Mesendoderm (in vitro differentiated cells): Measurements from ENCODE around the gene PIK3R3.

Experiments
- DNase-seq: peaks from one replicate; pipeline ENCODE4 v3.0.0; 2013
- H2AK5ac ChIP-seq: 2 replicates; pipeline ENCODE4 v1.6.1; 2013; ENCODE audit warnings: low read length, inconsistent platforms
- H2BK120ac ChIP-seq: 2 replicates; pipeline ENCODE4 v1.6.1; 2013; ENCODE audit warnings: low read depth, mild to moderate bottlenecking, low read length, moderate library complexity, mixed read lengths
- H2BK15ac ChIP-seq: replicated peaks from 2 replicates; pipeline ENCODE4 v1.6.1; 2013; ENCODE audit warnings: low read depth, mild to moderate bottlenecking, moderate library complexity
- H2BK5ac ChIP-seq: 2 replicates; pipeline ENCODE4 v1.6.1; 2013; ENCODE audit warnings: low read length, inconsistent platforms
- H3K18ac ChIP-seq: 2 replicates; pipeline ENCODE4 v1.6.1; 2013; ENCODE audit warnings: mild to moderate bottlenecking, low read length, mixed read lengths
- H3K23ac ChIP-seq: one replicate; pipeline ENCODE4 v1.6.1; 2013; ENCODE audit warnings: low read length
- H3K27ac ChIP-seq: 2 replicates; pipeline ENCODE4 v1.5.1; 2013; ENCODE audit warnings: low read depth, mild to moderate bottlenecking, inconsistent platforms, low read length, moderate library complexity
- H3K27me3 ChIP-seq: 2 replicates; pipeline ENCODE4 v1.6.1; 2013; ENCODE audit warnings: low read length, control low read depth, mild to moderate bottlenecking, inconsistent platforms; ENCODE audit not compliant: insufficient read depth, poor library complexity
- H3K36me3 ChIP-seq: 2 replicates; pipeline ENCODE4 v1.6.1; 2013; ENCODE audit warnings: low read length, inconsistent platforms; ENCODE audit not compliant: control insufficient read depth, insufficient read depth
- H3K4ac ChIP-seq: one replicate; pipeline ENCODE4 v1.6.1; 2013; ENCODE audit warnings: low read depth, mild to moderate bottlenecking, low read length, moderate library complexity
- H3K4me1 ChIP-seq: 2 replicates; pipeline ENCODE4 v1.6.1; 2013; ENCODE audit warnings: low read depth, low read length, inconsistent platforms; ENCODE audit not compliant: control insufficient read depth
- H3K4me2 ChIP-seq: 2 replicates; pipeline ENCODE4 v1.6.1; 2013; ENCODE audit warnings: low read length
- H3K4me3 ChIP-seq: 2 replicates; pipeline ENCODE4 v1.5.1; 2013; ENCODE audit warnings: mild to moderate bottlenecking, low read length
- H3K56ac ChIP-seq: one replicate; pipeline ENCODE4 v1.6.1; 2013; ENCODE audit warnings: low read length
- H3K79me1 ChIP-seq: 2 replicates; pipeline ENCODE4 v1.6.1; 2013; ENCODE audit warnings: low read length, inconsistent platforms
- H3K79me2 ChIP-seq: 2 replicates; pipeline ENCODE4 v1.6.1; 2013; ENCODE audit warnings: mild to moderate bottlenecking, low read length; ENCODE audit not compliant: control insufficient read depth, insufficient read depth
- H3K9ac ChIP-seq: 2 replicates; pipeline ENCODE4 v1.6.1; 2013; ENCODE audit warnings: low read length, inconsistent platforms
- H4K5ac ChIP-seq: one replicate; pipeline ENCODE4 v1.6.1; 2013; ENCODE audit warnings: low read length
- H4K8ac ChIP-seq: one replicate; pipeline ENCODE4 v1.6.1; 2013; ENCODE audit warnings: low read depth, mild to moderate bottlenecking, control low read depth, low read length, moderate library complexity
- WGBS: extraction: QIAGEN DNeasy Blood & Tissue Kit; methylation state at CpG from one replicate; pipeline ENCODE4 v1.1.7; 2013; ENCODE audit warnings: low lambda C conversion rate, missing lambda C conversion rate; ENCODE audit not compliant: insufficient coverage; ENCODE audit errors: extremely low coverage; 5-methylcytosine and 5-hydroxymethylcytosine counted together

The PIK3R3 gene

GRCh38 chr1:46019348-46019747 is 113.1 kb downstream of the PIK3R3 start:
- no CpG with 5 or more reads among the region's 7 CpGs for WGBS
- no peaks in the 10 kb centered on the region for H3K79me2 ChIP-seq
- no peak overlapping the region for H2BK5ac ChIP-seq
- no peak overlapping the region for H3K18ac ChIP-seq
- no peak overlapping the region for H3K4me3 ChIP-seq
- H3K4me2 ChIP-seq: no peak overlapping the region
- peak; percentile 39 for DNase-seq
- H4K8ac ChIP-seq: no peak overlapping the region
- H2BK120ac ChIP-seq: no peak overlapping the region
- H3K27ac ChIP-seq: no peak overlapping the region
- no peak overlapping the region for H3K9ac ChIP-seq
- no peaks in the 10 kb centered on the region for H3K79me1 ChIP-seq
- H3K4ac ChIP-seq: no peak overlapping the region
- H2BK15ac ChIP-seq: no peak overlapping the region
- no peaks in the 10 kb centered on the region for H3K4me1 ChIP-seq
- H3K36me3 ChIP-seq: peaks cover 11% of the 10 kb centered on the region
- no peaks in the 10 kb centered on the region for H3K27me3 ChIP-seq
- H3K56ac ChIP-seq: no peak overlapping the region
- H3K23ac ChIP-seq: no peak overlapping the region
- H4K5ac ChIP-seq: no peak overlapping the region
- H2AK5ac ChIP-seq: no peak overlapping the region

- no peak for DNase-seq
- Histone ChIP-seq H2BK120ac (no peak overlapping the region), H3K56ac (no peak overlapping the region), H3K36me3 (peaks cover 2% of the 10 kb centered on the region), H3K4me1 (no peaks in the 10 kb centered on the region), H4K8ac (no peak overlapping the region), H2BK15ac (no peak overlapping the region), H3K4me3 (no peak overlapping the region), H3K79me2 (no peaks in the 10 kb centered on the region), H3K18ac (no peak overlapping the region), H2BK5ac (no peak overlapping the region), H3K4ac (no peak overlapping the region), H3K79me1 (no peaks in the 10 kb centered on the region), H2AK5ac (no peak overlapping the region), H3K27me3 (no peaks in the 10 kb centered on the region), H3K4me2 (no peak overlapping the region), H3K27ac (no peak overlapping the region), H3K23ac (no peak overlapping the region), H4K5ac (no peak overlapping the region), H3K9ac (no peak overlapping the region)
- WGBS: no CpG with 5 or more reads among the region's 6 CpGs
Observed at GRCh38 chr1:46017876-46018503, 114.4 kb downstream of the PIK3R3 start.

GRCh38 chr1:46013581-46013980 is 118.8 kb downstream of the PIK3R3 start:
- H2BK5ac ChIP-seq: no peak overlapping the region
- H3K4ac ChIP-seq: no peak overlapping the region
- no peaks in the 10 kb centered on the region for H3K4me1 ChIP-seq
- no peak overlapping the region for H4K8ac ChIP-seq
- no peak overlapping the region for H3K56ac ChIP-seq
- H4K5ac ChIP-seq: no peak overlapping the region
- no peak overlapping the region for H3K4me3 ChIP-seq
- no peaks in the 10 kb centered on the region for H3K79me1 ChIP-seq
- H2BK15ac ChIP-seq: no peak overlapping the region
- no peak overlapping the region for H3K9ac ChIP-seq
- H3K36me3 ChIP-seq: peaks cover 7% of the 10 kb centered on the region
- H3K79me2 ChIP-seq: no peaks in the 10 kb centered on the region
- no peak overlapping the region for H2BK120ac ChIP-seq
- no CpG with 5 or more reads among the region's 3 CpGs for WGBS
- no peaks in the 10 kb centered on the region for H3K27me3 ChIP-seq
- no peak overlapping the region for H3K4me2 ChIP-seq
- no peak for DNase-seq
- H3K23ac ChIP-seq: no peak overlapping the region
- H2AK5ac ChIP-seq: no peak overlapping the region
- no peak overlapping the region for H3K18ac ChIP-seq
- no peak overlapping the region for H3K27ac ChIP-seq

- Histone ChIP-seq H3K27ac (no peak overlapping the region), H3K4me2 (no peak overlapping the region), H3K79me2 (no peaks in the 10 kb centered on the region), H2BK15ac (no peak overlapping the region), H3K36me3 (peaks cover 9% of the 10 kb centered on the region), H3K4ac (no peak overlapping the region), H3K23ac (no peak overlapping the region), H3K18ac (no peak overlapping the region), H3K4me3 (no peak overlapping the region), H2AK5ac (no peak overlapping the region), H4K8ac (no peak overlapping the region), H2BK120ac (no peak overlapping the region), H3K4me1 (no peaks in the 10 kb centered on the region), H3K56ac (no peak overlapping the region), H3K9ac (no peak overlapping the region), H3K79me1 (no peaks in the 10 kb centered on the region), H3K27me3 (no peaks in the 10 kb centered on the region), H4K5ac (no peak overlapping the region), H2BK5ac (no peak overlapping the region)
- no CpG with 5 or more reads among the region's 1 CpG for WGBS
- no peak for DNase-seq
Observed at GRCh38 chr1:46012236-46012635, 120.2 kb downstream of the PIK3R3 start.

GRCh38 chr1:46011121-46011695 is 121.2 kb downstream of the PIK3R3 start:
- no peak for DNase-seq
- Histone ChIP-seq H2AK5ac (no peak overlapping the region), H3K79me2 (no peaks in the 10 kb centered on the region), H3K36me3 (peaks cover 9% of the 10 kb centered on the region), H3K4ac (no peak overlapping the region), H3K18ac (no peak overlapping the region), H3K79me1 (no peaks in the 10 kb centered on the region), H3K56ac (no peak overlapping the region), H3K4me2 (no peak overlapping the region), H2BK120ac (no peak overlapping the region), H2BK5ac (no peak overlapping the region), H3K4me3 (no peak overlapping the region), H4K5ac (no peak overlapping the region), H3K4me1 (no peaks in the 10 kb centered on the region), H3K27me3 (no peaks in the 10 kb centered on the region), H3K23ac (no peak overlapping the region), H3K27ac (no peak overlapping the region), H4K8ac (no peak overlapping the region), H2BK15ac (no peak overlapping the region), H3K9ac (no peak overlapping the region)
- no CpG with 5 or more reads among the region's 7 CpGs for WGBS

- no peak overlapping the region for H2AK5ac ChIP-seq
- no CpG with 5 or more reads among the region's 6 CpGs for WGBS
- no peaks in the 10 kb centered on the region for H3K79me1 ChIP-seq
- no peak overlapping the region for H3K4me3 ChIP-seq
- H3K18ac ChIP-seq: no peak overlapping the region
- no peaks in the 10 kb centered on the region for H3K27me3 ChIP-seq
- H4K5ac ChIP-seq: no peak overlapping the region
- H3K56ac ChIP-seq: no peak overlapping the region
- no peak overlapping the region for H2BK15ac ChIP-seq
- no peak overlapping the region for H3K4me2 ChIP-seq
- no peaks in the 10 kb centered on the region for H3K79me2 ChIP-seq
- H3K27ac ChIP-seq: no peak overlapping the region
- no peaks in the 10 kb centered on the region for H3K4me1 ChIP-seq
- H2BK5ac ChIP-seq: no peak overlapping the region
- no peak for DNase-seq
- H3K9ac ChIP-seq: no peak overlapping the region
- no peak overlapping the region for H2BK120ac ChIP-seq
- H4K8ac ChIP-seq: no peak overlapping the region
- no peak overlapping the region for H3K4ac ChIP-seq
- no peak overlapping the region for H3K23ac ChIP-seq
- H3K36me3 ChIP-seq: peaks cover 9% of the 10 kb centered on the region
Observed at GRCh38 chr1:46010611-46011010, 121.8 kb downstream of the PIK3R3 start.
